KMS-11 (cell line): ENCODE data around the gene RECK.
A peak's percentile ranks its signal among the peaks of the same experiment; 100 is the strongest.

Source experiments
- H2AFZ ChIP-seq: fragments of 200-600 bp; sonication (generic); 2 replicates; pipeline ENCODE4 v1.6.1; 2016; ENCODE audit warnings: antibody characterized with exemption, mixed run types, low read depth
- H3K27ac ChIP-seq: fragments of 200-600 bp; sonication (generic); 2 replicates; pipeline ENCODE4 v1.6.1; 2016; ENCODE audit warnings: mild to moderate bottlenecking, mixed run types
- H3K27me3 ChIP-seq: fragments of 200-600 bp; sonication (generic); 2 replicates; pipeline ENCODE4 v1.6.1; 2017; ENCODE audit warnings: mild to moderate bottlenecking, low read depth, mixed run types, moderate library complexity; ENCODE audit not compliant: insufficient read depth
- H3K36me3 ChIP-seq: fragments of 200-600 bp; sonication (generic); 2 replicates; pipeline ENCODE4 v1.6.1; 2017; ENCODE audit warnings: mild to moderate bottlenecking, mixed run types; ENCODE audit not compliant: insufficient read depth
- H3K4me1 ChIP-seq: fragments of 200-600 bp; sonication (generic); 2 replicates; pipeline ENCODE4 v1.6.1; 2016; ENCODE audit warnings: mild to moderate bottlenecking, low read depth, mixed run types; ENCODE audit not compliant: poor library complexity, severe bottlenecking
- H3K4me2 ChIP-seq: fragments of 200-600 bp; sonication (generic); 2 replicates; pipeline ENCODE4 v1.7.0; 2016; ENCODE audit warnings: mild to moderate bottlenecking, mixed run types
- H3K4me3 ChIP-seq: fragments of 200-600 bp; sonication (generic); IDR thresholded peaks from 2 replicates; pipeline ENCODE4 v1.6.1; 2017; ENCODE audit warnings: low read depth, low read length, mixed read lengths; ENCODE audit not compliant: insufficient read depth
- H3K79me2 ChIP-seq: fragments of 200-600 bp; sonication (generic); 2 replicates; pipeline ENCODE4 v1.6.1; 2016; ENCODE audit warnings: low read depth, mixed run types; ENCODE audit not compliant: insufficient read depth
- H3K9ac ChIP-seq: fragments of 200-600 bp; sonication (generic); 2 replicates; pipeline ENCODE4 v1.6.1; 2016; ENCODE audit warnings: mild to moderate bottlenecking, mixed run types
- H4K20me1 ChIP-seq: fragments of 200-600 bp; sonication (generic); 2 replicates; pipeline ENCODE4 v1.6.1; 2016; ENCODE audit warnings: mild to moderate bottlenecking, mixed run types; ENCODE audit not compliant: insufficient read depth
- TF ChIP-seq, protein P1 (sequence below): fragments of 200-600 bp; sonication (generic); conservative IDR thresholded peaks from 2 replicates; pipeline ENCODE4 v1.6.1; 2017; ENCODE audit warnings: low read depth, mild to moderate bottlenecking, antibody characterized with exemption, low read length, moderate library complexity, mixed read lengths

The RECK gene

GRCh38 chr9:36136272-36136893 is 99.7 kb downstream of the RECK start, which contains the start of gene GLIPR2:
TSS of gene GLIPR2 (plus strand) at chr9:36136733. CDS start at chr9:36136779, 46 bp downstream.
- H3K4me1 ChIP-seq: peaks cover 31% of the 10 kb centered on the region
- H3K27me3 ChIP-seq: no peaks in the 10 kb centered on the region; the same call in 1 of the 2 replicates
- no peaks in the 10 kb centered on the region for H4K20me1 ChIP-seq
- no peak within 1 kb of the TSS for H3K4me3 ChIP-seq
- H3K79me2 ChIP-seq: no peaks in the 10 kb centered on the region
- peak within 1 kb of the TSS; percentile 37; the same call in 1 of the 2 replicates for H3K9ac ChIP-seq
- no peaks in the 10 kb centered on the region for H3K36me3 ChIP-seq
- peak within 1 kb of the TSS; percentile 85 for H3K4me2 ChIP-seq
- peak within 1 kb of the TSS; percentile 85 for H2AFZ ChIP-seq
- TF ChIP-seq, protein P1, sequence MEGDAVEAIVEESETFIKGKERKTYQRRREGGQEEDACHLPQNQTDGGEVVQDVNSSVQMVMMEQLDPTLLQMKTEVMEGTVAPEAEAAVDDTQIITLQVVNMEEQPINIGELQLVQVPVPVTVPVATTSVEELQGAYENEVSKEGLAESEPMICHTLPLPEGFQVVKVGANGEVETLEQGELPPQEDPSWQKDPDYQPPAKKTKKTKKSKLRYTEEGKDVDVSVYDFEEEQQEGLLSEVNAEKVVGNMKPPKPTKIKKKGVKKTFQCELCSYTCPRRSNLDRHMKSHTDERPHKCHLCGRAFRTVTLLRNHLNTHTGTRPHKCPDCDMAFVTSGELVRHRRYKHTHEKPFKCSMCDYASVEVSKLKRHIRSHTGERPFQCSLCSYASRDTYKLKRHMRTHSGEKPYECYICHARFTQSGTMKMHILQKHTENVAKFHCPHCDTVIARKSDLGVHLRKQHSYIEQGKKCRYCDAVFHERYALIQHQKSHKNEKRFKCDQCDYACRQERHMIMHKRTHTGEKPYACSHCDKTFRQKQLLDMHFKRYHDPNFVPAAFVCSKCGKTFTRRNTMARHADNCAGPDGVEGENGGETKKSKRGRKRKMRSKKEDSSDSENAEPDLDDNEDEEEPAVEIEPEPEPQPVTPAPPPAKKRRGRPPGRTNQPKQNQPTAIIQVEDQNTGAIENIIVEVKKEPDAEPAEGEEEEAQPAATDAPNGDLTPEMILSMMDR: no peak
- H3K27ac ChIP-seq: no peak within 1 kb of the TSS

DNA sequence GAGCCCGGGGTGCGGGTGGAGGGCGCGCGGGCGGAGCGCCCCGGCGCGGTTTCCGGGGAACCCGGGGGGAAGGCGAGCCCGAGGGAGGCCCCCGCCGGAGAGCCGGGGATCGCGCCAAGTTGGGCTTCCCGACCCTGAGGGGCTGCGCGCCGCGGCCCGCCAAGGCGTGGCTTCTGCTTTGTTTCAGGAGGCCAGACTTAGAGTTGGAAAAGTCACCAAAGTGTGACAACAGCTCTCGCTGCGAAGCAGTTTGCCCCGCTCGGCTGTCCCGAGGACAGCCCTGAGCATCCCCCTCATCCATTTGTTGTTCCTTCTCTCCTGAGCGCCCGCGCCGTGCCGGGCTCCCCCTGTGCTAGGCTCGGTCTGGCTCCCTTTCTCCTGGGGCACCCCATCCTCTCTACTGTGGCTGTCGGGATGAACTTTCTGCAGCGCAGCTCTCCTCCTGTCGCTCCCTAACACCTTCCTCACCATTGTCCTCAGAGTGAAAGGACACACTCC is 100.2 kb downstream of the RECK start:
- Histone ChIP-seq H3K27ac (no peak overlapping the region), H3K4me1 (peaks cover 31% of the 10 kb centered on the region), H3K4me2 (peak overlapping the region; percentile 85), H3K4me3 (no peak overlapping the region), H3K79me2 (no peaks in the 10 kb centered on the region), H3K9ac (peak overlapping the region; percentile 37; the same call in 1 of the 2 replicates), H3K27me3 (no peaks in the 10 kb centered on the region; the same call in 1 of the 2 replicates), H3K36me3 (no peaks in the 10 kb centered on the region), H2AFZ (peak overlapping the region; percentile 85), H4K20me1 (no peaks in the 10 kb centered on the region)
- TF ChIP-seq, protein P1: no peak

GRCh38 chr9:36137392-36138004 is 100.8 kb downstream of the RECK start:
- Histone ChIP-seq H3K4me1 (peaks cover 35% of the 10 kb centered on the region), H2AFZ (peak overlapping the region; percentile 85; the same call in 1 of the 2 replicates)

DNA sequence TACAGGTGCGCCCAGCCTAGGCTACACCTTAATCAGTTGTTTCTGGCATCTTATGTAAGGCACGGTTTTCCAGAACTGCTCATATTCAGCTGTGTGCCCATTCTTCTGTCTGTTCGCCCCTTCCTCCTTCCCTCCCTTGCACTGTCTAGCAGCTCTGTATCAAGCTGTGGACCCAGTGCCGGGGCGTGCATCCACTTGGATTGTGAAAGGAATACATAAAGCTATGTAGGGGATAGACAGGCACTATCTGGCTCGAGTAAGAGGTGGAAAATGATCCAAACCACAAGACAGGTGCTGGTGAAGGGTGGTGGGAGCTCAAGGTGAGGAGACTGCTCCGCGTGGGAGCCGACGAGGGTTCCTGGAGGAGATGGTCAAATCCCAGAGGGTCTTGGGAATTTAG is 101.8 kb downstream of the RECK start:
- Histone ChIP-seq H3K27me3 (no peaks in the 10 kb centered on the region; the same call in 1 of the 2 replicates), H3K27ac (no peak overlapping the region), H3K9ac (no peak overlapping the region)

More at GRCh38 chr9:36137392-36138004, 100.8 kb downstream of the RECK start:
- TF ChIP-seq, protein P1: no peak
- Histone ChIP-seq H3K27me3 (no peaks in the 10 kb centered on the region; the same call in 1 of the 2 replicates), H3K27ac (no peak overlapping the region), H3K4me2 (peak overlapping the region; percentile 85), H3K79me2 (no peaks in the 10 kb centered on the region), H3K4me3 (no peak overlapping the region), H3K36me3 (no peaks in the 10 kb centered on the region), H3K9ac (no peak overlapping the region), H4K20me1 (no peaks in the 10 kb centered on the region)

More for the DNA sequence above, 101.8 kb downstream of the RECK start:
- Histone ChIP-seq H4K20me1 (no peaks in the 10 kb centered on the region), H3K79me2 (no peaks in the 10 kb centered on the region), H3K4me1 (peaks cover 44% of the 10 kb centered on the region), H3K36me3 (no peaks in the 10 kb centered on the region), H2AFZ (no peak overlapping the region), H3K4me2 (no peak overlapping the region), H3K4me3 (no peak overlapping the region)
- TF ChIP-seq, protein P1: no peak
